HG02938 (cell line): ENCODE results near the gene TMEM130.
A peak's percentile ranks its signal among the peaks of the same experiment; 100 is the strongest.
"Not testable (repeated sequence)": the region's sequence is repeated elsewhere in the genome, so short reads cannot be mapped to it uniquely, and the experiment has no call there.

ENCODE experiments used
- ATAC-seq: cut with Tn5 transposase; IDR thresholded peaks from one replicate; pipeline ENCODE4 v1.9.1; 2021; ENCODE audit warnings: mild to moderate bottlenecking, moderate library complexity; ENCODE audit not compliant: unreplicated experiment

TMEM130 gene

DNA sequence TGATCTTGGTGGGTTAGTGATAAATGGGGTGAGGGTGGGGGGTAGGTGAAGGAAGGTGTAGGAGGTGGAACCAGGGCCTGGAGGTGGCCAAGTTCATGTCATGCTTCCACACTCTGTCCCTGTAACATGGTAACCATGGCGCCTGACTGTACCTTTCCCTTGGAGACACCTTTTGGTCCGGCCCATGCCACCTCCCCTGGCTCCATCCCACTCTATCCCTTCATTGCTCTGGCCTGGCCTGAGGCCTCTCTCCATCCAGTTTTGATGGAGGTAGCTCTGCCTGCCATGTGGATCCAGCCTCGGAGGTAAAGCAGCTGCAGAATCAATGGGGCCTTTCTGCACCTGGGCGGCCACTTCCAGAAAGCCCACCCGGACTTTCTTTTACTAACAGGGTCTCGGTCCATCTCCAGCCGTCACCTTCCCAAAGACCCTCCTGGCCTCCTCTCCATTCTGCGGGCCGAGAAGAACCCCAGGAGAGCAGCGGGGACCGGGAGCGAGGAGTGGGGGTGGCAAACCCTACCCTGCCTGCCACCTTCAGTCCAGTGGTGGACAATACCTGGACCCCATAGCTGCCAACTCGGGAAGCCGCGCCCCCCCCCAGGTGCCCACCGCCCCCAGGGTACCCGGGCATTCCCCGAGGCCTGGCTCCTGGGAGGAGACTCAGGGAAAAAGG, 8.0 kb upstream of the TMEM130 start:
- ATAC-seq: no peak

DNA sequence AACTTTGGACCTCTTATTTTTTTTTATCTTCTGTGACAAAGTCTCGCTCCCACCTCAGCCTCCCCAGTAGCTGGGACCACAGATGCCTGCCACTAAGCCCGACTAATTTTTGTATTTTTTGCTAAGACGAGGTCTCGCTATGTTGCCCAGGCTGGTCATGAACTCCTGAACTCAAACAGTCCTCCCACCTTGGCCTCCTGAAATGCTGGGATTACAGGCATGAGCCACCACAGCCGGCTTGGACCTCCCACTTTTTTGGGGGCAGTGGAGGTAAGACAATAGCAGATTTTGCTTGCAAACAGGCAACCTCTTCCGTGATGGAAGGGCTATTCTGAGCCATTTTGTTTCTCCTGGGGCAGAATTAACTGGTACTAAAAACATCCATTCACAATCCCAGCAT, 7.3 kb upstream of the TMEM130 start:
- no peak for ATAC-seq

DNA sequence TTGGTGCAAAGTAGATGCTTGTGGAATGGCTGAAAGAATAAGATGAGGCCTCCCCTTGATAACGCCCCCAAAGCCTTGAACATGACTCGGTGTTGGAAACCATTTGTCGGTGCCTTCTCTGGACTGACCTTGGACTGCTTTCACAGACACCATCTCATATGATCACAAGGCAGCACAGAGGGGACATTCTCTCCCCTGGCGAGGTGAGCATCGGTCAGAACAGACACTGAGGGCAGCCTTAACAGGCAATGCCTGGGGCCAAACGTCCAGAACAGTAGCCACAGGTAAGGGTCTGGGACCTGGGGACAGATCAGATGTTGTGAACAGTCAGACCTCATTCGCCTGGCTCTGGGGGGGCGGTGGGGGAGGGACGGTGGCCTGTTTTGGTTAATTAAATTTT, 5.7 kb upstream of the TMEM130 start:
- no peak for ATAC-seq

DNA sequence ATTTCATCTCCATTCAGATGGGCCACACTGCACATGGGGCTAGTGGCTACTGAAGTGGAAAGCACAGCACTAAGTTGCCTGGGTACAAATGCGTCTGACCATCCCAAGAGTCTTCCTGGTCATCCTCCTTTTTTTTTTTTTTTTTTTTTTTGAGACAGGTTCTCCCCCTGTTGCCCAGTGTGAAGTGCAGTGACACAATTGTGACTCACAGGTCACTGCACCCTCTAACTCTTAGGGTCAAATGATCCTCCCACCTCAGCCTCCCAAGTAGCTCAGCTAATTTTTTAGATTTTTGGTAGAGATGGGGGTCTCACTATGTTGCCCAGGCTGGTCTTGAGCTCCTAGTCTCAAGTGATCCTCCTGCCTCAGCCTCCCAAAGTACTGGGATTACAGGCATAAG, 5.1 kb upstream of the TMEM130 start:
- no peak for ATAC-seq

DNA sequence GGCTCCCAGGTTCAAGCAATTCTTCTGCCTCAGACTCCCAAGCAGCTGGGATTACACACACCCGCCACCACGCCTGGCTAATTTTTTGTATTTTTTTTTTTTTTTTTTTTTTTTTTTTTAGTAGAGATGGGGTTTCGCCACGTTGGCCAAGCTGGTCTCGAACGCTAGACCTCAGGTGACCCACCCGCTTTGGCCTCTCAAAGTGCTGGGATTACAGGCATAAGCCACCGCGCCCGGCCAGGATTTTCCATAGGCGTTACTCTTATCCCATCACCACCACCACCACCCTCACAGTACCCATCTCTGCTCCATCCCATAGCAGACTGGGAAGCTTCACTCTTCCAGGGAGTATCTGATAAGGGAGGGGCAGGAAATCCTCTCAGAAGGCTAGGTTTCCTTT, 3.8 kb upstream of the TMEM130 start:
- not testable (repeated sequence) for ATAC-seq

DNA sequence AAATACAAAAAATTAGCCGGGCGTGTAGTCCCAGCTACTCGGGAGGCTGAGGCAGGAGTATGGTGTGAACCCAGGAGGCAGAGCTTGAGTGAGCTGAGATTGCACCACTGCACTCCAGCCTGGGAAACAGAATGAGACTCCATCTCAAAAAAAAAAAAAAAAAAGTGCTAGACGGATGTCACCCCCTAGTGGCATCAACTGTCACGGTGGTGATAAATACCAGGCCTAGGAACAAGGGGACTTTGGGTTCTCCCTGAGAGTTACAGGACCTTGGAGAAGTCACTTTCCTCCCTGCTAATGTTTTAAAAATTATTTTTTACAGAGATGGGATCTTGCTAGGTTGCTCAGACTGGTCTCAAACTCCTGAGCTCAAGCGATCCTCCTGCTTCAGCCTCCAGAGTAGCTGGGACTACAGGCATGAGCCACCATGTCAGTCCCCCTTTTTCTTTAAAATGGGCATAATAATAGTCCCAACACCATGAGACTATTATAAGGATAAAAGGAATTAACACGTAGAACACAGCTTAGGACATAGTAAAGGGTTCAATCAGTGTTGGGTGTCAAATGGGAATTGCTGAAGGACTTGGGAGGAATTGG, 2.6 kb upstream of the TMEM130 start:
- ATAC-seq: no peak

DNA sequence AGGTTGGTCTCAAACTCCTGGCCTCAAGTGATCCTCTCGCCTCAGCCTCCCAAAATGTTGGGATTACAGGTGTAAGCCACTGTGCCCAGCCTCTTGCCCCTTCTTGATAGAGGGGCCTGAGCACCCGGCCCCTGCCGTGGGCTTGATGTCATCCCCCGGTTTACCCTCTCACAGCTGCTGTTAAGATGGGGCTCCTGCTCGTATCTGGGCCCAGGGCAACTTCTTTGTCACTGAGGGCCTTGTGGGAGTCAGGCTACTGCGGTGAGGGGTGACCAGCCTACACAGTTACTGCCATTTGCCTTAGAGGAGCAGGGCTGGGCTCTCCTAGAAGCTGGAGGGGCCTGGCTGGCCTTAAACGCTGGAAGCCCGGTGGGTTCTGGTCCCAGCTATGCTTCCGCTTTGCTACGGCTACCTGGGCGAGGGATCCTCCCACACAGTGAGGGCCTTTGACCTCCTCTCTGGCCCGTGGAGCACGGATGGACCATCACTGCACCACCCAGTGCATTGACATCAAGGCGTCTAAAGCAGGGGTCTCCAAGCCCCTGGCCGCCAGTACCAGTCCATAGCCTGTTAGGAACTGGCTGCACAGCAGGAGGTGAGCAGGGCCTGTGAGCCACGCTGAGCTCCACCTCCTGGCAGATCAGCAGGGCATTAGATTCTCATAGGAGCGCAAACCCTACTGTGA, 1.1 kb upstream of the TMEM130 start:
- no peak for ATAC-seq

DNA sequence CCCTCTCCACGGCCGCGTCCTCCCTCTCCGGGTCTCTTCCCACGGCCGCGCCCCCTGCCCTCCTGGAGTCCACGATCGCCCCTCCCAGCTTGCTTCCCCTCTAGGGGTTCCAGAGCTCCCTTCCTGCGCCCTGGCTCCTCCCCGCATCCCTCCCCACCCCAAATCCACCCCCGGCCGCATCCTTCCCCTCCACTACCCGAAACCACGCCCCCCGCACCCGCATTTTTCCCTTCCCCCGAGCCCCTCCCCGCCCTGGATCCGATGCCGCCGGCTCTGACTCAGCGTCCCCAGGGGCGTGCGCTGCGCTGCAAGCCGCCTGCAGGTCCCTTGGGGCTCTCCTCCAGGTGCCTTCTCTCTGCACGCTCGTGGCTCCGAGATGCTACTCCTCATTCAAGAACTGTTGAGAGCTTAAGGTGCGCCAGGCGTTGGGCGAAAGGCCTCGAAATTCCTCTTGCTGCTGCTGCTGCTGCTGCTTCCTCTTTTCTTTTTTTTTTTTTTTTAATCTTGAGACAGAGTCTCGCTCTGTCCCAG, 372 bp upstream of the TMEM130 start:
- ATAC-seq: peak; percentile 66

DNA sequence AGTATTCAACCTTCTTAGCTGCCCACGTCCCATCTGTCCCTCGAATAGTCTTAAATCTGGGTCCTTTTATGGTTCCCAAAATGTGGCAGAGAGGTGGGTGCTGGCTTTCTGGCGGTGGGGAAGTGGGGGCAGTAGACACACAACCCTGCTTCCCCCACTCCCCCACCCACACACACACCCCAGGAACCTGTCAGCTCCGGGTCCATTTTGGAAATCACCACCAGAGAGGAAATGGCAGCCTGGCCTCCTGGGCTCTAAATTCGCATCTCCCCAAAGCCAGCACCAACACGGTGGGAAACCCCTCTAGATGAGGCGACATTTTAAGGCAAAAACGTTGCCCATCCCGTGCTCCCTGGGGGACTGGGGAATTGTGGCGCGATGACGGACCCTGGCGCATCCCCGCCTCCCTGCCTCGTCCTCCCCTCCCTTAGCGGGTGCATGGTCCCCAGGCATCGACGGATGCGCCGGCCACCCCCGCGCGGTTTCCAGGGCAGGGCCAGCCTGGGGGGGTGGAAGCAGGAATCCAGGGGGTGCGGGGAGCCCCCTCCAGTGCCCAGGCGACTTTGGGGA, 702 bp downstream of the TMEM130 start:
- no peak for ATAC-seq

DNA sequence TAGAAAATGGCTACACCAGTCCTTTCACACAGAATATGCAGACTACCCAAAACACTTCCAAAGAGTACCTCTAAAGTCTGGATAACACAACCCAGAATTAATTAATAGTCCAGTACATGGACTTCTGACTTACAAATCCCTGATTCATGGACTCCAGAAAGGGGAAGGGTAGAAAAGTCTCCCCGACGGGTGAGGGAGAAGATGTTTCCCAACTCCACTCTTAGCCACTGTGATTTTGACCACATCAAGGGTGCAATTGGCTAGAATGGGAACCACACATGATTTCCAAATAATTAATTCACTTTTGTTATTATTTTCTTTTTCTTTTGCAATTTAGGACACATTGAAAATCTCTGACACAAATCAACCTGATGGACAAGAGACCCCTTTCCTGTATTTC, 1.4 kb downstream of the TMEM130 start:
- ATAC-seq: no peak

DNA sequence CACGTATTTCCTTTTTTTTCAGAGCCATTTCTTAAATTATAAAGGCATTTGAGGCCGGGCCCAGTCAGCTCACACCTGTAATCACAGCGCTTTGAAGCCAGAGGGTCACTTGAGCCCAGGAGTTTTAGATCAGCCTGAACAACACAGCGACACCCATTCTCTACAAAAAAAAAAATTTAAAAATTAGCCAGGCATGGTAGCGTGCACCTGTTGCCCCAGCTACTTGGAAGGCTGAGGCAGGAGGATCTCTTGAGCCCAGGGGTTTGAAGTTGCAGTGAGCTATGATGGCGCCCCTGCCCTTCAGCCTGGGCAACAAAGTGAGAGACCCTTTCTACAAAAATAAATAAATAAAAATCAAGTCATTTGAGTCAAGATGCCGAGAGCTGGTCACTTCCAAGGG, 3.0 kb downstream of the TMEM130 start:
- no peak for ATAC-seq

DNA sequence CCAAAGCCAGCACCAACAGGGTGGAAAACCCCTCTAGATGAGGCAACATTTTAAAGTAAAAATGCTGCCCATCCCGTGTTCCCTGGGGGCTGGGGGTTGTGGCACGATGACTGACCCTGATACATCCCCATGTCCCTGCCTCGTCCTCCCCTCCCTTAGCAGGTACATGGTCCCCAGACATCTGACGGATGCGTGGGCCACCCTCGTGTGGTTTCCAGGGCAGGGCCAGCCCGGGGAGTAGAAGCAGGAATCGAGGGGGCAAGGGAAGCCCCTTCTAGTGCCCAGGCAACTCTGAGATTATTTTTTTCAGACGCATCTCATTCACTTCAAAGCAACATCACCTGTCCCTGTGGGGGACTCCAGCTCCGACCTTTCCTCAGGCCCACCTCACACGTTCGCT, 3.5 kb downstream of the TMEM130 start:
- no peak for ATAC-seq

DNA sequence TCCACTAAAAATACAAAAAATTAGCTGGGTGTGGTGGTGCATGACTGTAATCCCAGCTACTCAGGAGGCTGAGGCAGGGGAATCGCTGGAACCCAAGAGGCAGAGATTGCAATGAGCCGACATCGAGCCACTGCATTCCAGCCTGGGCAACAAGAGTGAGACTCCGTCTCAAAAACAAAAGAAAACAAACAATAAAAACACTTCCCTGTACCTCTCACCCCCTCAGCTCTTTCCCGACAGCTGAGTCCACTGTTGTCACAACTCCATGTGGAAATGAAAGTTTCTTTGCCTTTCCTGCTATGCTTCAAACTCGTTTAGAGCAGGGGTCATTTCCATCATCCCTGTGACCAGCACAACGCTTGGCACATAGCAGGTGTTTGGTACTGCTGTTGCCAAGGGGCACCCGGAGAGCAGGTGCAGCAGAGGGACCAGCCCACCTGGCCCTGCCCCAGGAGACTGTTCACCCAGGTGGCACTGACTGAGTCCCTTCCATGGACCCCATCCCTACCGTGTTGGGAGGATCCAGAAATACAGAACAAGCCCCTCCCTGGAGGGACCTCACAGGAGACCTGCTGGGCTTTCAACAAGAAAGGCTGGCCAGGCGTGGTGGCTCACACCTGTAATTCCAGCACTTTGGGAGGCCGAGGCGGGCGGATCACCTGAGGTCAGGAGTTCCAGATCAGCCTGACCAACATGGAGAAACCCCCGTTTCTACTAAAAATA, 4.9 kb downstream of the TMEM130 start:
- ATAC-seq: no peak

DNA sequence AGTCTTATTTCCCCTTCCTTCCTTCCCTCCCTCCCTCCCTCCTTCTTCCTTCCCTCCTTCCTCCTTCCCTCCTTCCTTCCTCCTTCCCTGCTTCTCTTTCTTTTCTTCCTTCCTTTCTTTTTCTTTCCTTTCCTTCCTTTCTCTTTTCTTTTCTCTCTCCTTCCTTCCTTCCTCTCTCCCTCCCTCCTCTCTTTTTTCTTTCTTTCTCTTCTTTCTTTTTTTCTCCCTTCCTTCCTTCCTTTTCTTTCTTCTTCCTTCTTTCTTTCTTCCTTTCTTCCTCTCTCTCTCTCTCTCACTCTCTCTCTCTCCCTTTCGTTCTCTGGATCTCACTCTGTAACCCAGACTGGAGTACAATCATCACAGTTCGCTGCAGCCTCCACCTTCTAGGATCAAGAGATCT, 6.2 kb downstream of the TMEM130 start:
- ATAC-seq: no peak

DNA sequence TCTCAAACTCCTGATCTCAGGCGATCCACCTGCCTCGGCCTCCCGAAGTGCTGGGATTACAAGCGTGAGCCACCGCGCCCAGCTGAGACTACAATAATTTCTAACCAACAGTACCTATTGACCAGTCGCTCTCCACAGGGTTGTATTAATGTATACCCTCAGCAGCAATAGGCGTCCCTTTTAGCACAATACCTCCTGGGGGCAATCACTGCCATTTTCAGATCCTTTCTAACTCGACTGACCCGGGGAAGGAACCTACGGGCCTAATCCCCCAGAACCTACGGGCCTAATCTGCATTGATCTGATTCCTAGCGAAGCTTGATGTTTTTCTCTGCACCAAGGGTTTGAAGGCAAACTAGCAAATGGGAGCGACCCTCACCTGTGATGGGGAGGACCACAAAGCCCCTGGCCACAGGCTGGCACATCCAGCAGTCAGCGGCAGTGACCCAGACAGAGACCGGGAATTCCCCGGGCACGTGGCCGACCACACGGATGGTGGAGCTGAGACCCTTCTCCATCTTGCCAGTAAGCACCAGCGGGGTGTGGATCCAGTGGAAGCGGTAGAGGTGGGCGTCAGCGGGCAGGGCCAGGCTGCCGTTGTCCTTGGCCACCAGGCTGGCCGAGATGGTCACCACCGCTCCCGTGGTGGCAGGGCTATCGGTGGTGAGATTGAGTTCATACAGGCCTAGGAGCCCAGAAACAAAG, 6.9 kb downstream of the TMEM130 start:
- no peak for ATAC-seq

DNA sequence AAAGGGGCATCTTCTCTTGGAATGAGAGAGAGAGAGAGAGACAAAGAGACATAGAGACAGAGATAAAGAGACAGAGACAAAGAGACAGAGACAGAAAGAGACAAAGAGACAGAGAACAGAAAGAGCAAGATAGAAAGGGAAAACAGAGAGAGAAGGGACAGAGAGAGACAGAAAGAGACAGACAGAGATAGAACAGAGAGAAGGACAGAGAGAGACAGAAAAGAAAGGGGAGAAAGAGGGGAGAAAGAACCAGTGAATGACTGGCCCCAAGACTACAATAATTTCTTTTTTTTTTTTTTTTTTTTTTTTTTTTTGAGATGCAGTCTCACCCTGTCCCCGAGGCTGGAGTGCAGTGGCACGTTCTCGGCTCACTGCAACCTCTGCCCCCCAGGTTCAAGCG, 7.6 kb downstream of the TMEM130 start:
- ATAC-seq: no peak

DNA sequence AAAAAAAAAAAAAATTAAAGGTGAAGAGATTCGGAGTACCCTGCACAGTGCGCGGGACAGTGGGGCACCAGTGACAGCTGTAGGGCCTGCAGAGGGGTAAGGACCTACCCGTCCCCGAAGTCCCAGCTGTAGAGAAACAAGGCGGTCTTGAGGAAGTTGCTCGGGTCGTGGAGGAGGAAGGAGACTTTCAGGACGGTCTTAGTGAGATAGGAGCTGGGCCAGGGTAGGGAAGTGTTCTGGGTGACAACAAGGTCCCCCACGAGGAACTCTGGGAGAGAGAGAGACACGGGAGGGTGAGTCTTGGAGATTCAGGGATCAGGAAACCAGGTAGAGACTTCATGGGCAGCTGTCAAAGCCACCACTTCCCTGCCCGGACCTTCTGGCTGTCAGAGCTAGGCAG, 9.7 kb downstream of the TMEM130 start:
- no peak for ATAC-seq

DNA sequence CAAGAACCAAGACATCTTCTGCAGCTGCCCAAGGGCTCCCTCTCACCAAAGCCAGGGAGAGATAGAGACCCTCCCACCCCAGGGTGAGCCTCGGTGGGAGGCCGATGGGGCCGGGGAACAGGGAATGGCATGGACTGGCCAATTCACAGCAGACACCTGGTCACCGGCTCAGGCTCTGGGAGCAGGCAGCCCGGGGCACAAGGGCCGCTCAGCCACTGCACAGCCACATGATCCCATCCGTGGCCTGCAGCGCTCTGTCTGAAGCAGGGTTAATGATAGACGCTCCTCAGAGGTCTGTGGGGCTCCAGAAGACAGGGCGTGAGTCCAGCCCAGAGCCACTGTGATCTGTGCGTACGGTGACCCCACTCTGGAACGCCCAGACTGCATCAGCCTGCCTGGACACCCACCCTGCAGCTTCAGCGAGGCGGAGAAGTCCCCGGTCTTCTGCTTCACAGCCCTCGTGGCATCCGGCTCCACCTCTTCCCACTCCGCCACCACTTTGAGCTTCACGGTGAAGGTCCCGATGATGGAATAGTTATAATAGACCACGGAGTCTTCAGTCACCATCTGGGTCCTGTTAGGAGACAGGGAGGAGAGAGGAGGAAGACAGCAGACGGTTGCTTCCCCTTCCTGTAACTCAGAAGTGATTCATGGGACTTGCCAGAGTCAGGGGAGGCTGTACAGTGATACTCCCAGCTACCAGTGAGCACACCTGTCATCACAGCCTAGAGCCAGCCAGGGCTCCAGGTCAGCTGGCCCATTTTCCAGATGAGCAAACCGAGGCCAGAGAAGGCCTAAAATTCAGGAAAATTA, 14.0 kb downstream of the TMEM130 start:
- no peak for ATAC-seq

DNA sequence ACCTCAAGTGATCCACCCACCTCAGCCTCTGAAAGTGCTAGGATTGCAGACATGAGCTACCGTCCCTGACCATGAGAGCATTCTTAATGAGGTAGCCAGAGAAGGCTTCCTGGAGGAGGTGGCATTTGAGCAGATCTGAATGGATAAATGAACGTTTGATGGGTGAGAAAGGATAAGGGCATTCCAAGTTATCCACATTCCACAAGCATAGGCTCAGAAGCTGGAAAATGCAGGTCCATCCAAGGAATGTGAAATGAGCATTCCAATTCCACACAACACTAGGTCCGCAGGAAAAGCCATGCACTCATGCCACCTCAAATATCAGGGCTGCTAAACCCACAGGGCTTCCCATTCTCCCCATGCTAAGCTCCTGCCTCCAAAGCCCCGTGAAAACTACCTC, 17.0 kb downstream of the TMEM130 start:
- ATAC-seq: no peak

DNA sequence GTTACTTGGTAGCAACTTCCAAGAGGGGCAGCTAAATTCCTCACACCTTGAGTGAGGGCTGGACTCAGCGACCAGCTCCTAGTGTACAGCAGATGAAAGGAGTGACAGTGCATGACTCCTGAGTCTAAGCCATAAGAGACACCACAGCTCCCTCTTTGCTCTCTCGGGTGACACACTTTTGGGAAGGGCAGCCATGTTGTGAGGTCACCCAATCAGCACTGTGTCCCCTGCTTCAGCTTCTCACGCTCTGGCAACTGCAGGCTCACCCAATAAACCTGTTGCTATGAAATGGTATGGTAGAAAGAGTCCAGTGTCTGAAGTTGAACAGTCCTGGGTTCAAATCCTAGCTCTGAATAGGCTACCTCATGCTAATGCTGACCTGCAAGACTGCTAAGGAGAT, 20.9 kb downstream of the TMEM130 start:
- ATAC-seq: no peak
